Measurements from ENCODE around the gene ADCY9.

- TF ChIP-seq POLR2A (IDR thresholded peaks at IDR 0.05; ENCODE audit: low read length) (no peak), GATA1 (IDR thresholded peaks at IDR 0.05; ENCODE audit: low read depth, low read length) (no peak)
Measured at GRCh38 chr16:3993052-3993785, 123.0 kb downstream of the ADCY9 start.

Data from erythroblast (primary cell).